HG02840 (cell line): ENCODE measurements around the gene STARD5.
"Not testable (repeated sequence)": the region's sequence is repeated elsewhere in the genome, so short reads cannot be mapped to it uniquely, and the experiment has no call there.

ENCODE experiments used
- ATAC-seq: cut with Tn5 transposase; IDR thresholded peaks from one replicate; pipeline ENCODE4 v1.9.1; 2021; ENCODE audit warnings: mild to moderate bottlenecking, moderate library complexity, moderate number of reproducible peaks; ENCODE audit not compliant: unreplicated experiment, low FRiP score

Gene STARD5

DNA sequence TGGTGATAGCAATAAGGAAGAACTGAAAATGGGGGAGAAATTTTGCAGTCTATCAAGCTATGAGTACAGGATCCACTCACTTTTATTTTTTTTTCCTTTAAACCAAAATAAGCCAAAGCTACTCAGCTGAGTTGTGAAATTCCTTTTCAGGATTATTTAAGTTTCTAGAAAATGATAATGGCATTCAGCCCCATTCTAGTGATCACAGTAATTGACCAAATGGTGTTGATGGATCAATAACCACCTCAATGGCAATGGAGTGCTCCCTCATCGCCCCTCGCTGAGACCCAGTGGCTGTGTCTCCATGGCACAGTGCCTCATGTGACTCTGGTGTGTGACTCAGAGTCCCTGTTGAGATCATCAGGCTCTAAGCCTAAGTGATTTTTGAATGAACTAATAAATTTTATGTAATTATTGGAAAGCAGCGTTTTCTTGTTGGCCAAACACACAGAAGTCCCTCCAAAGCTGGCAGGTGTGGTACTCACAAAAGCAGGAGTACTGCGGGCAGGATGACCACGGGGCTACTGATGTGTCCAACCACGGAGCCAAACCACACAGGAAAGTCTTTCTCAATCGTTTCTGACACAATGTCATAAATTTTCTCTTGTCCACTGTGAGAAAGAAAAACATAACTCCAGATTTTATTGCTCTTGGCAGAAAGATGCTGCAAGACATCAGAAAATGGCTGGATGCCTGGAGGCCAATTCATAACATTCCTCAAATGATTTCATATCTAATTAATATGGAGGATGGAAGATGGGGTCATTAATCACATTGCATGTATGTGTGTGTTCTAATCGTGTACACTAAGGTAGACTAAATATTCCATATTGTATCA lies 14.4 kb upstream of the STARD5 start:
- no peak for ATAC-seq

DNA sequence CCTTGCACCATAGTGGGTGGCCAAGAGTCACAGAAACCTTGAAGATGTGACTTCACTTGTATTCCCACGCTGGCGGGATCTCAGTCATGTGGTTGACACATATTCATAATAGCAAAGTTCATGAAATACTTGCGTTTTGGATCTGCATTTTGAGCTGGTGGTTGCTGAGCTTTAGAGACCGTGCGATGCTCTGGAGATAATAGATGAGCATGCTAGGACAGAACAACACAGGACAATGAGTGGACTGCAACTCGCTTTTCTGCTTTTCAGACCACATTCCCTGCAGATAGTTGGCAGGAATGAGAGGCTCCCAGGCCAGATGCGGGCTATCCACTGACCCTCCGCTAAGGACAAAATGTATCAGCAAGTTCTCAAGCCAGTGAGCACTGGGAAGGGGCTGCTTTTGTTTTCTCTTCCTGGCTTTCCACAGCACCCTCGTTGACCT lies 13.8 kb upstream of the STARD5 start:
- no peak for ATAC-seq

DNA sequence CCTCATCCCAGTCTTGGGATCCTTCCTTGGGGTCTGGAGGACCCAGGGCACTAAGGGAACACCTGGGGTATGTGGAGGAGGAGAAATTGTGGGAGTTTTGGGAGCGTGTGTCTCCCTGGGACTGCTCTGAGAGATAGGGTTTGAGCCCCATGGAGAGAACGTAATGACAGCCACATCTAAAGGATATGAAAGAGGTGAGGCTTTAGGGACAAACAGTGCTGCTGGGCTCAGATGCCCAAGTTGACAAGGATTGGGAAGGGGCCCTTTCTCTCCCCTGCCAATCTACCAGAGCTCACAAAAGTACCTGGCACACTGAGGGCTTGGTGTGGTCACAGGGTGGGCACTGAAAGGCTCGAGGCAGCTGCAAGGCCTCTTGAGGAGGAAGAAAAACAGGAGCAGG lies 13.3 kb upstream of the STARD5 start:
- no peak for ATAC-seq

DNA sequence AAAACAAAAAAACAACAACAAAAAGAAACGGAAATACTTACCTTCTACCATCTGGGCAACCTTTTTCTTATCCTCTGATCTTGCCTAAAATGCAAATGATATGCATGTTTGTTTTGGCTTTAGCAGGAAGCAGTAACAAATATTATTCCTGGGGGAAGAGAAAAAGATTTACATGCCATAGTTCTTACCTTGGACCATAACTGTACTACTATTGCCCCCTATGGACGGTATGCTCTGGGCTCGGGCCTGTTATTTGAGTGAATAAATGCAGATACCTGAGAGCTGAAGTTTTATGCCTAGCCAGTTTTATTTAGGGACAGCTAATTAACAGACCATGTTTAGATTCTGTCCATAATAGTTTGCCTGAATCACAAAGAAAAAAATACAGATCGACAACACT lies 12.6 kb upstream of the STARD5 start:
- ATAC-seq: no peak

DNA sequence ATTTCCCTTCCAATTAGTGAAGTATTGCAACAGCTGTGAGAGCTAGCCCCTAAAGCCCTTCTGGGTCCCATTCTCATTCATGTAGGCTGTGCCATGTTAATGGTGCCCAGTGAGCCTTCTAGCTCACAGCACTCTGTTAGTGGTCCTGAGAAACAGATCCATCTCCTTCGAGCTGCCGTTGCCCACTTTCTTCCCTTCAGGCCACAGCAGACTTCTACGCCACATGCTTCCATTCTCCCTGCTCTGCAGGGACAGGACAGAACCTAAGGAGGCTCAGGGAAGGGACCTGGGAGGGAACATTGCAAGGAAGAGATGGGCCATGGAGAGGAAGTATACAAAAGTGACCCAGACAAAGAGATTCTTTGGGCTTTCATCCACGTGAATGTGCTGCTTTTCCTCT lies 11.7 kb upstream of the STARD5 start:
- ATAC-seq: no peak

DNA sequence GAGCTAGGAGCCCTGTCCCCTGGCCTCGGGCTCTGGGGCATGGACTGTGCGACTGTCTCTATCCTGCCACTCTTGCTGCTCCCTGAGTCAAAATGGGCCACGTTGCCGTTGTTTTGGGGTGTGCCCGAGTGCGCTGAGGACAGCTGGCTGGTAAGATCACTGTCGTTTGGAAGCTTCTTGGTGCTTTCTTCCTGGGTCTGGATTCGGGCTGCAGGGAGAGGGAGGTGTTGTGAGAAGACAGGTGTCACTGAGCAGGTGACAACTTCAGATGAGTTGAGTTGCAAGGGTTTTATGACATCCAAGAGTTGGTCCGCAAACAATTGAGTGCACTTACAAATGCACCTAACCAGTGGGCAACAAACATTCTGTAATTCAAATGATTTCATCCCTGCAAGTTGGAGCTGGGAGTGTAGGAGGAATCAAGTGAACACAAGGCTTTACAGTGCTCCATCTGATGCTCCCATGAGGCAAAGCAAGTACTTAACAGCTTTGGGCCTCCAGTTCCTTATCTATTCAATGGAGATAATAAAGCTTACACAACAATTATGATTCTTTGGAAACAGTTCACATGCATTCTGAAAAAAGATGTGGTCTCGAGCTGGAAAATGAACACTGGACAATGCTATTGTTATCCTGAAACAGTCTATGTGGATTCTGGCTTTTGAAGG lies 11.0 kb upstream of the STARD5 start:
- ATAC-seq: no peak

DNA sequence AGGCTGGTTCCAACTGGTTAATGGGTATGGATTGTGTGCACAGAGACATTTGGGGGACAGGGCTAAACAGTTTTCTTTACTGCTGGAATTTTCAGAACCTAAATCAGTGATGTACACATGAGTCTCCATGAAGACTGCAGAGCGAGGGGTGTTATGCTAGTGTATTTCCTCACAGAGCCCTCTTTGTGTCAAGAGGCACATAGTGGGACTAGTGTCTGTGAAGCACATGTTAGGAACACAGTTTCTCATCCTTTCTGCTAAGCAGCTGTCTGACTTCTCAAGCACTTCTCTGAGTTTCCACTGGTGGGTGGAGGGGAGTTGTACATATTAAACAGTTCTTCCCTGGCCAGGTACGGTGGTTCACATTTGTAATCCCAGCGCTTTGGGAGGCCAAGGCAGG lies 9.4 kb upstream of the STARD5 start:
- ATAC-seq: no peak

DNA sequence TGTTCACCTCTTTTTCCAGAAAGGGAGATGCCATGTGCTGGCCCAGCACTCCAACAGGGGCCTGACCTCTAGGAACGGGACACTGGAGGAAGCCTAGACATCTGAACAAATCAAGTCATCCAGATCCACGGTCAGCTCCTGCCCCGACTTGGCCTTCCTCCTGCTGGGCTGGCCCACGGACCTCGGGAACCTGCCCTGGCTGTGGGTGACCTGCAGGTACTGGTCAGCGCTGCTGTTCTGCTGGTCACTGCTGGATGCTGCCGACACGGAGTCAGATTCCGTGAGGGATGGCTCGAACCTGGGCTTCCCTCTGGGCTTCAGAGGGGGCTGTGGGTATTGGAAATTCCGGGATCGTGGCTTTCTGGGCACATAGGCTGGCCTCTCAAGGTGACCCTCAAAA lies 8.4 kb upstream of the STARD5 start:
- no peak for ATAC-seq

DNA sequence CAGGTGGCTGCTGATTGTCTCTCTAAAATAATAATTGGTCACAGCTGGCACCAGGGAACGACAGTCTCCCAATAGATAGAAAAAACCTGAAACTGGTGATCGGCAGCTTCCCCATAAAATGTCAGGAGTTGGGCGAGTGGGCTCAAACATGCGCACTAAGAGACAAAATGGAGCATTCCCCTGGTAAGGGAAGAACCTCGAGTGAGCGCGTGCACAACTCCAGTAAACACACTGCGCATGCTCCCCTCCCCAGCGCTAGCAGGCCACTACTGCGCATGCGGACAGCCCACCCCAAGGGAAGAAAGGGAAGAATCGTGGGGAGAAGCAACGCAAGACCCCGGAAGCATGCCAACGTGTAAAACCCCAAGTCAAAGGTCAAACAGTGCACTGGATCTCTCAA lies 7.7 kb upstream of the STARD5 start:
- no peak for ATAC-seq

DNA sequence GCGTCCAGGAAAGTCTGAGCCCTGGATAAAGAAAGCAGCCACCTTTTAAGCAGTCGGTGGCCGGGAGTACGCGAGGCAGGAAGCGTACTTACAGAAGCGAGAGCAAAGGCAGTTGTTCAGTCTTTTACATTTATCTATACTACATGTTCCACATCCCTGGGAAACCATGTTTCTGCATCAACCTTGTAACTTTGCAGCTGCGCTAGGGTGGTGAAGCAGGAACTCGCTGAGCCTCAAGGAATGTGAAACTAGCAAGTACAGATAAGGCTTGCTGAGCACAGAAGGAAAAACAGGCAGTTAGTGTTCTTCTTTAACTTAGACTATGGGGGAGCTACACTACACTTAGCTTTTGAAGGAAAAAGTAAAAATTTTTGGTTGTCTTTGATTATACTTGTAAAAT lies 7.2 kb upstream of the STARD5 start:
- not testable (repeated sequence) for ATAC-seq

DNA sequence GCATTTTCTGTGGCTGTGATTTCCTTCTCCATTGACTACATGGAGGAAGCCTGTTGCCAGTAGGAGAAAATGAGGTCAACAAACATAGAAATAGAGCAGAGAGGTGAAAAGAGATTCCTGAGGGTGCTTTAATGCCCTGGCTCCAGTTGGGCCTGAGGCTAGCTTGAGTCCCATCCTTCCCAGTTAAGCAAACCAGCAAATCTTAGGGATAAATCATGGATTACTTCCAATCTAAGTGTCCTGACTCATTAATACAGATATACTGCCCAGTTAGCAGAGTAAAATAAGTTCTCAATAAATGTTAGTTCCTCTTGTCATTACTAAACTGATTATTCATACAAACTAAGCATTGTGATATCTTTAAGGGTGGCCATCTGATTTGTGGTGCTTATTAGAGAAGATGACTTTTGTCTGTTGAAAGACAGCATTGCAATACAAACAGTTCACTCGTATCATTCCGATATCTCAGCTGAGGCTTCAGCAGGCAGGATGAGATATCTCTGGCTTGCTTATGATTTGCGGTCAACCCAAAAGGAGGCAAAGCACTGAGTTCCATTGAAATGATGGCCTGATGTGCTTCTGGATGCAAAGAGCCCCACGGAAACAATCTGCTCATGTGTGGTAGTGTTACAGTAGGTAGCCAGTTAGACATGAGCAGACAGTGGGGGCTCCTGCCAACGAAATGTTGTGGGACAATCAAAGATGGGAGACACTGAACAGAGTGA lies 6.6 kb upstream of the STARD5 start:
- ATAC-seq: no peak

DNA sequence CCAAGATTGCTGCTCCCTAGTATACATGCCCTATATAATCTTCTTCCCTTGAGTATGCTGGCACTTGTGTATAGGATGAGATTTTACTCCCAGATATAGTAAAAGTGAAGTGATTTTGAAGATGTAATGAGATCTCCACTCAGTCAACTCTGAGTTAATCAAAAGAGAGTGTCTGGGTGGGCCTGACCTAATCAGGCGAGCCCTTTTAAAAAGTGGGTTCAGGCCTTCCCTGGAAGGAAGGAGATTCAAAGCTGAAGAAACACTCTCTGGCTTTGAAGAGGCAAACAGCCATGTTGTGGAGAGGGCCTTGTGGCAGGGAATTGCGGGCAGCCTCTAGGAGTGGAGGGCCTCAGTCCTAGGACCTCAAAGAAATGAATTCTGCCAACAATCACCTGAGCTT lies 5.5 kb upstream of the STARD5 start:
- ATAC-seq: no peak

DNA sequence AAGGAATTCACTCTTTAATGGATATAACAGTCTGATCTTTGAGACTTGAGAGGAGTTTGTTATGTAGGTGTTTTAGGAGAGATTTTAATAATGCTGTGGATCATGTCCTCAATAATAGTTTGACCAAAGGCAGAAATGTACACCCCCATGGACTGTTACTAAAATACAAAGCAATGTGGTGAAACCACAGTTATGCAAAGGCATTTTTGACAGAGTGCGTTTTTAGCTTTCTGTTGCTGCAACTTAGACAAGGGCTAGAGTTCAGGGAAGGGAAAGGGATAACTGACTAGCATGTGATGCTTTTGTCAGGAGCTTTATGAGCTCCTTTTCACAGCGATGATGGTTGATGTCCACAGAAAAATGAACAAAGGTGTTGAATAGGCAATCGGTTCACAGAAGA lies 3.6 kb upstream of the STARD5 start:
- no peak for ATAC-seq

DNA sequence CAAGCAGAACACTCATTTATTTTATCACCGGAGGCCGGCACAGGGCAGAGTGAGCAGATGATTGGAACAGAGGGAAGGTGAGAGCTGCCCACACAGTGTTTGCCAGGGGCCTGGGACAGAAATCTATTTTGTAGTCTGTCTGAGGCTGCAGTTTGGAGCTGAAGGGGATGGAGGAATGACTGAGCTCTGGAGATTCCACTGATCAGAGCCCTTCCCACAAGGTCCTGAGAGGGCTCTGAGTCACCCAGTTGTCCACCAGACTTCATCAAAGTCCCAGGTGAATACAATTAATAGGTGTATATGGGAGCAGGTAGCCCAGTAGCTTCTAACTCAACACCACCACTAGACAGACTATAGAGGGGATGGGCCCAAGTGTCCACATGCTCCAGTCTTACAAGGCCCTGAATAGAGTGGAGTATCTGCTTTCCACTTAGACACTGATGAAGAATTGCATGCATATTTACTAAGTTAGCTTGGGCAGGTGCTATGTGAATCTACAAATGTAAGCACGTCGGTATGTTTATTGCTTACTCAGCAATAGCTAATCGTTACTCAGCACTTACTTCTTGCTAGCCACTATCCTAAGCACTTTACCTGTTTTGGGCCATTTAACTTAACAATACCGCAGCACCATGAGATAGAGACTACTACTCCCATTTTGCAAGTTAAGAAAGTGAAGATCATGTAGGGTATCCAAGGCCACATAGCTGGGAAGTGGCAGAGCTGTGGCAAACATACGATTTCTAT lies 2.7 kb upstream of the STARD5 start:
- ATAC-seq: no peak

DNA sequence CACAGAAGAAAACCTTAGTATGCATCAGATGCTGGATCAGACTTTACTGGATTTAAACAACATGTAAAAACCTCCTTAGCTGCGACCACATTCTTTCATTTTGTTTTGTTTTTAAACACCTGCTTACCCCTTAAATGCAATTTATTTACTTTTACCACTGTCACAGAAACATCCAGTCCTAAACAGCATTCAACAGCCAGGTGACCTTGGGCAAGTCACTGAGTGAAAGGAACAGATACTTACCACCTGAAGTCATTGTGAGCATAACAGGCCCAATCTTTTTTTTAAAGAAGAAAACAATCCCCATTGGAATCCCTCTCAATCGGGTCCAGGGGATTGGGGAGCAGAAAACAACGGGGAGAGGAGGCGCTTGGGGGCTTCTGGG lies 390 bp downstream of the STARD5 start:
- ATAC-seq: peak; percentile 19

DNA sequence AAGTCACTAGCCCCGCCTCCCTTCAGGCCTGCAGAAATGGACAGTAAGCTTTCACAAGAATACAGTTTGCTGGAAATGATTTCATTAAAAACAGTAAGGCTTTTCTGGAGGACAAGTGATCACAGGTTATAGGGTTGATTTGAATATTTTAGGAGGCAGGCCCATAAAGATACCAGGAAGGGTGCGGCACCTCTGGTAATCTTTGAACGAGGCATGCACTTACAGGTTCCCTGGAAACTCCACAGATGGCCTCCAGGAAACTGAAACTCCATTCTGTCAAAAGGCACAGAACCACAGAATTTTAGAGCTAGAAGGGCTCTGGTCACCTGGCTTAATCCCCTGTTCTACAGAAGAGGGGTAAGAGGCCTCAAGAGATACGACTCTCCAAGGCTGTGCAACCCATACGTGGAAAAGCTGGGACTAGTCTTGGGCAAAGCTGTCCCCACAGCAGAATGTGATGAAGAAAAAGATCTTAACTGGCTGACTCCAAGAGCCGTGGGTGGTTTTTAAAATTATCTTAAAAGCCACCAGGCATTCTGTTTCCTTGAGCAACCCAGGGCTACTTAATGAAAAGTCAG lies 1.2 kb downstream of the STARD5 start:
- ATAC-seq: no peak

DNA sequence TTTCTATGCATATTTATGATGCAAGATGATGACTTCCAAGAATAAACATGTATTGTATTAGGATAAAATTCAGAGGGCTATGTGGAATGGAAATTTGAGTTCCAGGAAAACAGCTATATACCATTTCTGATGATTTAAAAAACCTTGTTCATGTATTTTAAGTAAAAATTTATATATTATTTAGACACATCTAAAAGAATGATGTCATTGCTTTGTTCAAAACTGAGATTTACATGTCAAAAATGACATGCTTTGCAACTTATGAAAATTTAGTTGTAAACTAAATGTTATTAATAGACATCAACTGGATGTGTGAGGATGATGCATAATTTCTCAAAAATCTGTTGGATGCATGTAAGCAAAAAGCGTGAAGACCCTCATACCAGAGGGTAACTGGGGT lies 2.3 kb downstream of the STARD5 start:
- ATAC-seq: no peak

DNA sequence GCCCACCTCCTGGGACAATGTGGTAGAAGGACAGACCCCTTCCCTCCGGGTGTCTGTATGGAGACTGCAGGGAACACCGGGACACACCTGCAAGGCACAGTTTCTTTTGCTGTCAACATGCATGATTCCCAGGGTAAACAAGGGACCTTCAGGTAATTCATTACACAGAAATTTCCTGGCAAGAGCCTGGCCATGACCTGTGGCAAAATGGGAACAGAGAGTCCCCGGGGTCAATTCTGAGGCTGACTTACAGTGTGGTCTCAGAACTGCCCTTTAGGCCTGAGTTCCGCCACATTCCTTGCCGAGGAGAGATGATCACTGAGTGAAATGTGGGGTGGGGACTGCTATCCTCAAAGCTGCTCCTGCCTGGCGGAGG lies 6.3 kb downstream of the STARD5 start:
- ATAC-seq: no peak

DNA sequence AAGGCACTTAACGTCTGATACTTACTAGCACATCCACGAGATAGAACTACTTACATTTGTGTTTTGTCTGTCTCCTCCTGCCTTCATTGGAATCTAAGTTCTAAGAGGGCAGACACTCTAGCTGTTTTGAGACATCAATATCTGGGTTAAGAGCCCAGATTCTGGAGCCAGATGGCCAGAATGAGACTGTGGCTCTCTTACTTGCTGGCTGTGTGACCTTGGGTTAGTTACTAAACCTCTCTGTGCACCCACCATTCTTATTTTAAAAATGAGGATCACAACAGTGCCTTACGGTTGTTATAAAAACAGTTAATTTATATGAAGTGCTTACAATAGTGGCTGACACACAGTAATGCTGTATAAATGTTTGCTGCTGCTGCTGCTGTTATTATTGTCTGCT lies 7.7 kb downstream of the STARD5 start:
- no peak for ATAC-seq

DNA sequence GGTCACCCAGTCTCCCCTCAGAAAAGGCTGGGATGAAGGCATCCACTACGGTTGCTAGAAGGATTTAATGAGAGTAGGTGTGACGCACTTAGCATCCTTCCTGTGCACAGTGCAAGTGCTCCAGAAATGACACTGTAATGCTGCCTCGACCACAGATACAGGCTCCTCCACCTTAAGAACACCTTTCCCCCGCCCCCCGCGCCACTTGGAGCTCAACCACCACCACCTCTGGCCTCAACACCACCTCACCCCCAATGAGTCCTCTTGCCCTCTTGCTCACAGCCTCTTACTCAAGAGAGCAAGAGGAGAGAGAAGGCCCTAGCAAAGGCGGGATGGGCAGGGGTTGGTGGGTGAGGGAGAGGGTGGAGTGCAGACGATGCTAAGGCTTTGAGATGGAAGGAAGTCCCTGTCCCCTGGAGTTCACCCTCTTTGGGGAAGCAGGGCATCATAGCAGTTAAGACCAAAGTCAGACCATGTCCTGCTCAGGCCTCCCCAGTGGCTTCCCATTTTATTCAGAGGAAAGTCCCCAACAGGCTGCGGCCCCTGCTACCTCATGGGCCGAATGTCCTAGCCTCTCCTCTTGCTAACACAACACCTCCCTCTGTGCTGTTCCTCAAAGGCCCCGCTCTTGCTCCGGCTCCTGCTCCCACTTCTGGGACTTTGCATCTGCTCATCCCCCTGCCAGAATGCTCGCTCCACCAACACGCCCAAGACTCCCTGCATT lies 8.3 kb downstream of the STARD5 start:
- no peak for ATAC-seq
